GM18498 (cell line): ENCODE measurements around the gene CCDC200.
"Not testable (repeated sequence)": the region's sequence is repeated elsewhere in the genome, so short reads cannot be mapped to it uniquely, and the experiment has no call there.

Experiments
- ATAC-seq: cut with Tn5 transposase; IDR thresholded peaks from one replicate; pipeline ENCODE4 v1.9.1; 2021; ENCODE audit warnings: mild to moderate bottlenecking, moderate library complexity; ENCODE audit not compliant: unreplicated experiment

The CCDC200 gene

GRCh38 chr17:43228020-43228782, at the start of gene CCDC200:
TSS of gene CCDC200 (minus strand) at chr17:43228623. CDS start at chr17:43228554, 69 bp downstream.
- not testable (repeated sequence) for ATAC-seq

GRCh38 chr17:43272914-43273313, 44.5 kb upstream of the CCDC200 start:
- ATAC-seq: not testable (repeated sequence)

GRCh38 chr17:43272483-43272882, 44.1 kb upstream of the CCDC200 start:
- not testable (repeated sequence) for ATAC-seq

GRCh38 chr17:43270552-43271504, 42.4 kb upstream of the CCDC200 start:
- ATAC-seq: not testable (repeated sequence)

- ATAC-seq: not testable (repeated sequence)
These were observed 18.0 kb upstream of the CCDC200 start for GRCh38 chr17:43246456-43246855.

GRCh38 chr17:43240596-43241352, 12.4 kb upstream of the CCDC200 start:
- ATAC-seq: not testable (repeated sequence)

GRCh38 chr17:43239597-43239996, 11.2 kb upstream of the CCDC200 start:
- not testable (repeated sequence) for ATAC-seq

GRCh38 chr17:43233877-43234276, 5.5 kb upstream of the CCDC200 start, which contains the start of gene RNU2-1:
TSS of gene RNU2-1 (minus strand) at chr17:43233977.
- ATAC-seq: not testable (repeated sequence)

- not testable (repeated sequence) for ATAC-seq
These were observed 4.8 kb upstream of the CCDC200 start for GRCh38 chr17:43233263-43233662.

GRCh38 chr17:43232021-43232699, 3.7 kb upstream of the CCDC200 start:
- ATAC-seq: not testable (repeated sequence)

GRCh38 chr17:43231205-43232020, 3.0 kb upstream of the CCDC200 start:
- not testable (repeated sequence) for ATAC-seq

- ATAC-seq: no peak
These were observed 2.0 kb downstream of the CCDC200 start for GRCh38 chr17:43226393-43226792.

- ATAC-seq: no peak
These were observed 4.2 kb downstream of the CCDC200 start for GRCh38 chr17:43224146-43224705.

GRCh38 chr17:43220511-43221125, 7.8 kb downstream of the CCDC200 start:
- no peak for ATAC-seq

- no peak for ATAC-seq
These were observed 8.6 kb downstream of the CCDC200 start for GRCh38 chr17:43219746-43220380.

- ATAC-seq: no peak
These were observed 9.4 kb downstream of the CCDC200 start for GRCh38 chr17:43219001-43219400.

GRCh38 chr17:43217614-43218087, 10.8 kb downstream of the CCDC200 start:
- no peak for ATAC-seq
